Right atrium auricular region (tissue), 2 donors: Measurements from ENCODE around the gene TIMM44. TPM values are rescaled to one million over a fixed set of nuclear protein-coding genes. Genes with fewer than 3 reads are reported as not detected.
"Not testable (repeated sequence)": the region's sequence is repeated elsewhere in the genome, so short reads cannot be mapped to it uniquely, and the experiment has no call there.

Experiments used
- DNase-seq: peaks from one replicate; pipeline ENCODE4 v3.0.0-alpha.2; 2019; ENCODE audit warnings: low spot score
- H3K27ac ChIP-seq, 2 donors: fragments of 200-600 bp; sonication (generic); 1 replicate in 1 of 2; 2 replicates in 1 of 2; pipeline ENCODE4 v1.5.1; 2016 to 2019
- H3K27me3 ChIP-seq, 2 donors: fragments of 200-600 bp; sonication (generic); one replicate each; pipeline versions ENCODE4 v1.5.1 to v1.6.0; 2017 to 2019
- H3K36me3 ChIP-seq: fragments of 200-600 bp; sonication (generic); one replicate; pipeline ENCODE4 v1.5.1; 2016
- H3K4me1 ChIP-seq, 2 donors: fragments of 200-600 bp; sonication (generic); one replicate each; pipeline versions ENCODE4 v1.5.1 to v1.6.0; 2017 to 2019
- H3K4me3 ChIP-seq, 2 donors: fragments of 200-600 bp; sonication (generic); 1 replicate in 1 of 2; 2 replicates in 1 of 2; pipeline ENCODE4 v1.5.1; 2017 to 2019; ENCODE audit warnings: mild to moderate bottlenecking in 1 of 2, moderate library complexity in 1 of 2
- H3K9me3 ChIP-seq, 2 donors: fragments of 200-600 bp; sonication (generic); one replicate each; pipeline ENCODE4 v1.5.1; 2019
- CTCF ChIP-seq, 2 donors: fragments of 200-600 bp; sonication (generic); IDR thresholded peaks; one replicate each; pipeline ENCODE4 v1.5.1; 2019; ENCODE audit warnings: antibody characterized with exemption in 2 of 2
- total RNA-seq, 2 donors: library from RNA; depleted of rRNA; stranded (reverse); fragments of >200 nt; gene quantifications; one replicate each; pipeline ENCODE4 v1.1.0, GENCODE V29; 2016

TIMM44 gene
- total RNA-seq, 2 donors from 2014 or later: 49.1 to 64.1 TPM

GRCh38 chr19:7932276-7932929 lies 11.1 kb downstream of the TIMM44 start:
- Histone ChIP-seq H3K36me3 (peaks cover 70% of the 10 kb centered on the region), H3K4me3 (no peak overlapping the region), H3K9me3 (no peaks in the 10 kb centered on the region), H3K27ac (no peak overlapping the region), H3K27me3 (no peaks in the 10 kb centered on the region), H3K4me1 (peaks cover 0 to 24% of the 10 kb centered on the region in 2 donors)
- TF ChIP-seq CTCF (IDR thresholded peaks at IDR 0.05): no peak
- DNase-seq: no peak

- peaks cover 0 to 34% of the 10 kb centered on the region in 2 donors for H3K4me1 ChIP-seq
- no peak for TF ChIP-seq CTCF (IDR thresholded peaks at IDR 0.05)
- H3K27me3 ChIP-seq: no peaks in the 10 kb centered on the region
- no peak overlapping the region for H3K27ac ChIP-seq
- H3K36me3 ChIP-seq: peaks cover 60% of the 10 kb centered on the region
- DNase-seq: no peak
- no peaks in the 10 kb centered on the region for H3K9me3 ChIP-seq
- no peak overlapping the region for H3K4me3 ChIP-seq
Observed at GRCh38 chr19:7931221-7932061, 12.0 kb downstream of the TIMM44 start.

- H3K27ac ChIP-seq: no peak overlapping the region
- H3K4me3 ChIP-seq: no peak overlapping the region
- peaks cover 55% of the 10 kb centered on the region for H3K36me3 ChIP-seq
- no peaks in the 10 kb centered on the region for H3K27me3 ChIP-seq
- no peaks in the 10 kb centered on the region for H3K9me3 ChIP-seq
- no peak for TF ChIP-seq CTCF (IDR thresholded peaks at IDR 0.05)
- H3K4me1 ChIP-seq: peaks cover 0 to 38% of the 10 kb centered on the region in 2 donors
- DNase-seq: no peak
Observed at GRCh38 chr19:7930765-7931164, 12.7 kb downstream of the TIMM44 start.

GRCh38 chr19:7930030-7930429 lies 13.4 kb downstream of the TIMM44 start:
- not testable (repeated sequence) for DNase-seq, H3K4me3 ChIP-seq, H3K27ac ChIP-seq, H3K27me3 ChIP-seq, H3K9me3 ChIP-seq
- Histone ChIP-seq H3K36me3 (peaks cover 47% of the 10 kb centered on the region), H3K4me1 (peaks cover 0 to 45% of the 10 kb centered on the region in 2 donors)

- Histone ChIP-seq H3K4me3 (peak overlapping the region in 1 of 2 donors; percentile 4), H3K27ac (peak overlapping the region; percentile 77 to 78), H3K36me3 (peaks cover 37% of the 10 kb centered on the region), H3K27me3 (no peaks in the 10 kb centered on the region), H3K9me3 (no peaks in the 10 kb centered on the region), H3K4me1 (peaks cover 0 to 51% of the 10 kb centered on the region in 2 donors)
- no peak for DNase-seq
- peak in 1 of 2 donors; percentile 24 for TF ChIP-seq CTCF (IDR thresholded peaks at IDR 0.05)
Observed at GRCh38 chr19:7928741-7929701, 14.4 kb downstream of the TIMM44 start.
